CD4-positive, alpha-beta T cell treated with Interleukin-12 subunit alpha and Interleukin-12 subunit beta, for 1 hour (primary cell): ENCODE results near the gene ROR1.
"Not testable (repeated sequence)": the region's sequence is repeated elsewhere in the genome, so short reads cannot be mapped to it uniquely, and the experiment has no call there.

Experiments used
- DNase-seq: peaks from one replicate; pipeline ENCODE4 v3.0.0-alpha.2; 2020

ROR1 gene

GRCh38 chr1:63794939-63795378 is 21.1 kb downstream of the ROR1 start:
- DNase-seq, result no peak

- no peak for DNase-seq
Observed at GRCh38 chr1:63795455-63795854, 21.6 kb downstream of the ROR1 start.

- DNase-seq, result no peak
Observed at GRCh38 chr1:63797056-63797726, 23.4 kb downstream of the ROR1 start.

- no peak for DNase-seq
Observed at GRCh38 chr1:63798284-63798683, 24.5 kb downstream of the ROR1 start.

- no peak for DNase-seq
Observed at GRCh38 chr1:63799307-63799706, 25.5 kb downstream of the ROR1 start.

GRCh38 chr1:63799820-63800219 is 26.0 kb downstream of the ROR1 start:
- DNase-seq, result no peak

GRCh38 chr1:63802109-63802508 is 28.3 kb downstream of the ROR1 start:
- no peak for DNase-seq

- no peak for DNase-seq
Observed at GRCh38 chr1:63804829-63805484, 31.1 kb downstream of the ROR1 start.

GRCh38 chr1:63807046-63807445 is 33.2 kb downstream of the ROR1 start:
- DNase-seq, result no peak

- no peak for DNase-seq
Observed at GRCh38 chr1:63810936-63811469, 37.2 kb downstream of the ROR1 start.

- DNase-seq, result no peak
Observed at GRCh38 chr1:63812071-63812700, 38.4 kb downstream of the ROR1 start.

- no peak for DNase-seq
Observed at GRCh38 chr1:63813829-63814277, 40.0 kb downstream of the ROR1 start.

GRCh38 chr1:63816217-63816815 is 42.5 kb downstream of the ROR1 start:
- DNase-seq, result not testable (repeated sequence)

- no peak for DNase-seq
Observed at GRCh38 chr1:63817152-63817667, 43.4 kb downstream of the ROR1 start.

GRCh38 chr1:63817700-63818099 is 43.9 kb downstream of the ROR1 start:
- DNase-seq, result no peak

GRCh38 chr1:63818567-63819325 is 44.9 kb downstream of the ROR1 start:
- no peak for DNase-seq

- DNase-seq, result no peak
Observed at GRCh38 chr1:63819795-63820194, 46.0 kb downstream of the ROR1 start.

GRCh38 chr1:63821091-63822005 is 47.5 kb downstream of the ROR1 start:
- no peak for DNase-seq

- no peak for DNase-seq
Observed at GRCh38 chr1:63822540-63822939, 48.7 kb downstream of the ROR1 start.

GRCh38 chr1:63824451-63824850 is 50.6 kb downstream of the ROR1 start:
- no peak for DNase-seq

GRCh38 chr1:63825111-63825510 is 51.3 kb downstream of the ROR1 start:
- no peak for DNase-seq
